ENCODE measurements around the gene ZC3H4.
"Not testable (repeated sequence)": the region's sequence is repeated elsewhere in the genome, so short reads cannot be mapped to it uniquely, and the experiment has no call there.

The ZC3H4 gene

GRCh38 chr19:47104680-47105079 lies 8.9 kb downstream of the ZC3H4 start:
- Histone ChIP-seq H2AFZ (ENCODE audit: low read depth) (no peak overlapping the region), H3K27ac (no peak overlapping the region), H3K9ac (no peak overlapping the region), H3K79me2 (ENCODE audit: insufficient read depth, low read depth) (peaks cover 77% of the 10 kb centered on the region), H3K4me1 (ENCODE audit: low read depth, poor library complexity, severe bottlenecking) (peaks cover 7% of the 10 kb centered on the region), H4K20me1 (ENCODE audit: insufficient read depth) (peaks cover 10% of the 10 kb centered on the region; the same call in 1 of the 2 replicates), H3K4me2 (no peak overlapping the region), H3K36me3 (ENCODE audit: insufficient read depth) (no peaks in the 10 kb centered on the region), H3K4me3 (IDR thresholded peaks at IDR 0.05; ENCODE audit: insufficient read depth, low read depth, low read length) (no peak overlapping the region), H3K27me3 (ENCODE audit: insufficient read depth, low read depth) (no peaks in the 10 kb centered on the region)
- TF ChIP-seq CTCF (conservative IDR thresholded peaks at IDR 0.05; ENCODE audit: low read depth, low read length), result no peak

GRCh38 chr19:47102346-47103060 lies 11.1 kb downstream of the ZC3H4 start:
- H3K79me2 ChIP-seq (ENCODE audit: insufficient read depth, low read depth), result peaks cover 82% of the 10 kb centered on the region

GRCh38 chr19:47101116-47101515 lies 12.5 kb downstream of the ZC3H4 start:
- H3K27ac ChIP-seq; H2AFZ ChIP-seq (ENCODE audit: low read depth); H3K4me3 ChIP-seq (IDR thresholded peaks at IDR 0.05; ENCODE audit: insufficient read depth, low read depth, low read length); H3K4me1 ChIP-seq (ENCODE audit: low read depth, poor library complexity, severe bottlenecking); H3K36me3 ChIP-seq (ENCODE audit: insufficient read depth); H3K27me3 ChIP-seq (ENCODE audit: insufficient read depth, low read depth); H3K4me2 ChIP-seq; H3K9ac ChIP-seq: not testable (repeated sequence)
- peaks cover 10% of the 10 kb centered on the region; the same call in 1 of the 2 replicates for H4K20me1 ChIP-seq (ENCODE audit: insufficient read depth)
- peaks cover 91% of the 10 kb centered on the region for H3K79me2 ChIP-seq (ENCODE audit: insufficient read depth, low read depth)

More at GRCh38 chr19:47102346-47103060, 11.1 kb downstream of the ZC3H4 start:
- Histone ChIP-seq H3K27ac (no peak overlapping the region), H3K4me3 (IDR thresholded peaks at IDR 0.05; ENCODE audit: insufficient read depth, low read depth, low read length) (no peak overlapping the region), H3K4me1 (ENCODE audit: low read depth, poor library complexity, severe bottlenecking) (no peaks in the 10 kb centered on the region), H2AFZ (ENCODE audit: low read depth) (no peak overlapping the region), H3K36me3 (ENCODE audit: insufficient read depth) (no peaks in the 10 kb centered on the region), H3K4me2 (no peak overlapping the region), H4K20me1 (ENCODE audit: insufficient read depth) (peaks cover 10% of the 10 kb centered on the region; the same call in 1 of the 2 replicates), H3K9ac (no peak overlapping the region), H3K27me3 (ENCODE audit: insufficient read depth, low read depth) (no peaks in the 10 kb centered on the region)
- TF ChIP-seq CTCF (conservative IDR thresholded peaks at IDR 0.05; ENCODE audit: low read depth, low read length), result no peak

- no peak for TF ChIP-seq CTCF (conservative IDR thresholded peaks at IDR 0.05; ENCODE audit: low read depth, low read length)
- Histone ChIP-seq H3K36me3 (ENCODE audit: insufficient read depth) (no peaks in the 10 kb centered on the region), H3K9ac (no peak overlapping the region), H3K4me3 (IDR thresholded peaks at IDR 0.05; ENCODE audit: insufficient read depth, low read depth, low read length) (no peak overlapping the region), H3K27me3 (ENCODE audit: insufficient read depth, low read depth) (no peaks in the 10 kb centered on the region), H4K20me1 (ENCODE audit: insufficient read depth) (peaks cover 10% of the 10 kb centered on the region; the same call in 1 of the 2 replicates), H3K4me2 (no peak overlapping the region), H3K4me1 (ENCODE audit: low read depth, poor library complexity, severe bottlenecking) (peaks cover 6% of the 10 kb centered on the region), H3K79me2 (ENCODE audit: insufficient read depth, low read depth) (peaks cover 91% of the 10 kb centered on the region), H2AFZ (ENCODE audit: low read depth) (no peak overlapping the region), H3K27ac (no peak overlapping the region)
Observed at GRCh38 chr19:47100290-47100689, 13.3 kb downstream of the ZC3H4 start.

- Histone ChIP-seq H3K4me1 (ENCODE audit: low read depth, poor library complexity, severe bottlenecking) (peaks cover 6% of the 10 kb centered on the region), H3K4me3 (IDR thresholded peaks at IDR 0.05; ENCODE audit: insufficient read depth, low read depth, low read length) (no peak overlapping the region), H3K4me2 (no peak overlapping the region), H2AFZ (ENCODE audit: low read depth) (no peak overlapping the region), H3K36me3 (ENCODE audit: insufficient read depth) (no peaks in the 10 kb centered on the region), H3K79me2 (ENCODE audit: insufficient read depth, low read depth) (peaks cover 91% of the 10 kb centered on the region), H3K27me3 (ENCODE audit: insufficient read depth, low read depth) (no peaks in the 10 kb centered on the region), H3K9ac (no peak overlapping the region), H3K27ac (no peak overlapping the region), H4K20me1 (ENCODE audit: insufficient read depth) (peaks cover 10% of the 10 kb centered on the region; the same call in 1 of the 2 replicates)
- TF ChIP-seq CTCF (conservative IDR thresholded peaks at IDR 0.05; ENCODE audit: low read depth, low read length), result no peak
Observed at GRCh38 chr19:47099576-47100050, 14.0 kb downstream of the ZC3H4 start.
